ENCODE data around the gene PLEKHJ1.

DNA sequence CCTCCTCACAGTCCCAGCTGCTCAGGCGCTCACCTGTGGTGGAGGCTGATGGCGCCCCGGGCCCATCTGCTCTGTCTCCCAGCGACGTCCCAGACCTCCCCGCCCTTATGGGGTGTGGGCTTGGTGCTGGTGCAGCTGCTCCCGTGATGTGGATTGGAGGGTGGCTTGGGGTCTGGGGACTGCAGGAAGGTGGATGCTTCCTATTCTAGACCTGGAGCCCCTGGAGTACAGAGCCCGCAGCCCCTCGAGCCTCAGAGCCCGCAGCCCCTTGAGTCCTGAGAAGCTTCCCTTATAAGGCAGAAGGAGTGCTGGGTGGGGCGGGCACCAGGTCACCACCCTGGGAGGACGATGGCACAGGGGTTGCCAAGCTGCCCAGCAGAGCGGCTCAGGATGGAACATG is 40.8 kb downstream of the PLEKHJ1 start:
- TF ChIP-seq, protein P1, sequence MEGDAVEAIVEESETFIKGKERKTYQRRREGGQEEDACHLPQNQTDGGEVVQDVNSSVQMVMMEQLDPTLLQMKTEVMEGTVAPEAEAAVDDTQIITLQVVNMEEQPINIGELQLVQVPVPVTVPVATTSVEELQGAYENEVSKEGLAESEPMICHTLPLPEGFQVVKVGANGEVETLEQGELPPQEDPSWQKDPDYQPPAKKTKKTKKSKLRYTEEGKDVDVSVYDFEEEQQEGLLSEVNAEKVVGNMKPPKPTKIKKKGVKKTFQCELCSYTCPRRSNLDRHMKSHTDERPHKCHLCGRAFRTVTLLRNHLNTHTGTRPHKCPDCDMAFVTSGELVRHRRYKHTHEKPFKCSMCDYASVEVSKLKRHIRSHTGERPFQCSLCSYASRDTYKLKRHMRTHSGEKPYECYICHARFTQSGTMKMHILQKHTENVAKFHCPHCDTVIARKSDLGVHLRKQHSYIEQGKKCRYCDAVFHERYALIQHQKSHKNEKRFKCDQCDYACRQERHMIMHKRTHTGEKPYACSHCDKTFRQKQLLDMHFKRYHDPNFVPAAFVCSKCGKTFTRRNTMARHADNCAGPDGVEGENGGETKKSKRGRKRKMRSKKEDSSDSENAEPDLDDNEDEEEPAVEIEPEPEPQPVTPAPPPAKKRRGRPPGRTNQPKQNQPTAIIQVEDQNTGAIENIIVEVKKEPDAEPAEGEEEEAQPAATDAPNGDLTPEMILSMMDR (IDR thresholded peaks at IDR 0.05): no peak
- TF ChIP-seq, protein P2, sequence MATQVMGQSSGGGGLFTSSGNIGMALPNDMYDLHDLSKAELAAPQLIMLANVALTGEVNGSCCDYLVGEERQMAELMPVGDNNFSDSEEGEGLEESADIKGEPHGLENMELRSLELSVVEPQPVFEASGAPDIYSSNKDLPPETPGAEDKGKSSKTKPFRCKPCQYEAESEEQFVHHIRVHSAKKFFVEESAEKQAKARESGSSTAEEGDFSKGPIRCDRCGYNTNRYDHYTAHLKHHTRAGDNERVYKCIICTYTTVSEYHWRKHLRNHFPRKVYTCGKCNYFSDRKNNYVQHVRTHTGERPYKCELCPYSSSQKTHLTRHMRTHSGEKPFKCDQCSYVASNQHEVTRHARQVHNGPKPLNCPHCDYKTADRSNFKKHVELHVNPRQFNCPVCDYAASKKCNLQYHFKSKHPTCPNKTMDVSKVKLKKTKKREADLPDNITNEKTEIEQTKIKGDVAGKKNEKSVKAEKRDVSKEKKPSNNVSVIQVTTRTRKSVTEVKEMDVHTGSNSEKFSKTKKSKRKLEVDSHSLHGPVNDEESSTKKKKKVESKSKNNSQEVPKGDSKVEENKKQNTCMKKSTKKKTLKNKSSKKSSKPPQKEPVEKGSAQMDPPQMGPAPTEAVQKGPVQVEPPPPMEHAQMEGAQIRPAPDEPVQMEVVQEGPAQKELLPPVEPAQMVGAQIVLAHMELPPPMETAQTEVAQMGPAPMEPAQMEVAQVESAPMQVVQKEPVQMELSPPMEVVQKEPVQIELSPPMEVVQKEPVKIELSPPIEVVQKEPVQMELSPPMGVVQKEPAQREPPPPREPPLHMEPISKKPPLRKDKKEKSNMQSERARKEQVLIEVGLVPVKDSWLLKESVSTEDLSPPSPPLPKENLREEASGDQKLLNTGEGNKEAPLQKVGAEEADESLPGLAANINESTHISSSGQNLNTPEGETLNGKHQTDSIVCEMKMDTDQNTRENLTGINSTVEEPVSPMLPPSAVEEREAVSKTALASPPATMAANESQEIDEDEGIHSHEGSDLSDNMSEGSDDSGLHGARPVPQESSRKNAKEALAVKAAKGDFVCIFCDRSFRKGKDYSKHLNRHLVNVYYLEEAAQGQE (IDR thresholded peaks at IDR 0.05; ENCODE audit: insufficient read depth in 1 of 2, low read depth in 2 of 2, low read length in 1 of 2): no peak
- TF ChIP-seq POLR2AphosphoS5 (IDR thresholded peaks at IDR 0.05; ENCODE audit: low read depth, low read length) (no peak), SIN3A (IDR thresholded peaks at IDR 0.05; ENCODE audit: borderline replicate concordance, insufficient read depth, low read depth, low read length) (no peak)
